K562 (cell line): Measurements from ENCODE around the gene VRK3. TPM values are rescaled to one million over a fixed set of nuclear protein-coding genes. Genes with fewer than 3 reads are reported as not detected.

ENCODE experiments used
- ATAC-seq: fragments of 200-7000 bp; cut with Tn5 transposase; 3 replicates; pipeline ENCODE4 v1.9.1; 2020; ENCODE audit warnings: moderate library complexity
- BruUV-seq: library from RNA; stranded (reverse); fragments of 400-500 nt; replicated peaks from 2 replicates; lab custom pipeline; 2021; lab: Mats Ljungman, UMichigan
- CTCF ChIA-PET: fragments of 300-600 bp; formaldehyde crosslinking; extraction: SDS; loops from one replicate; lab custom pipeline; 2021; ENCODE audit warnings: low intra/inter-chr PET ratio; lab: Yijun Ruan, JAX
- POLR2A ChIA-PET: fragments of 300-600, 350-650 bp; sonication (Branson Sonifier 250); formaldehyde crosslinking; extraction: SDS; loops from one replicate; lab custom pipeline; 2021; ENCODE audit warnings: antibody characterized with exemption, inconsistent platforms; lab: Yijun Ruan, JAX
- DNase-seq, 4 experiments: peaks; one replicate each; pipeline versions ENCODE4 v3.0.0 to v3.0.0-alpha.2; 2011 to 2018; ENCODE audit warnings: low spot score in 3 of 4, mixed read lengths in 3 of 4; ENCODE audit errors: extremely low read depth in 1 of 4
- FAIRE-seq: peaks from 2 replicates; lab custom pipeline; 2011; peaks lifted over from hg19 to GRCh38; lab: Jason Lieb, UNC
- H2AFZ ChIP-seq: 2 replicates; pipeline ENCODE4 v1.6.0; 2011; ENCODE audit warnings: low read depth, low read length, control low read depth, inconsistent platforms
- H3K27ac ChIP-seq: fragments of 200-600 bp; 3 replicates; pipeline ENCODE4 v1.8.0; 2011; ENCODE audit warnings: low read depth, mild to moderate bottlenecking, control low read depth, inconsistent platforms, low read length, moderate library complexity, mixed read lengths; ENCODE audit errors: extremely low read depth
- H3K27me3 ChIP-seq, 2 experiments: fragments of 300-600 bp in 1 of 2; 2 replicates in 1 of 2; 3 replicates in 1 of 2; pipeline versions ENCODE4 v1.6.0 to v1.8.0; 2011; ENCODE audit warnings: inconsistent platforms in 2 of 2, low read length in 2 of 2, mild to moderate bottlenecking in 1 of 2, mixed read lengths in 1 of 2, moderate library complexity in 1 of 2; ENCODE audit not compliant: control insufficient read depth in 2 of 2, insufficient read depth in 2 of 2
- H3K36me3 ChIP-seq: fragments of 300-600 bp; 3 replicates; pipeline ENCODE4 v1.8.0; 2011; ENCODE audit warnings: mild to moderate bottlenecking, low read length, inconsistent platforms; ENCODE audit not compliant: control insufficient read depth, insufficient read depth
- H3K4me1 ChIP-seq, 2 experiments: fragments of 200-600 bp in 1 of 2; replicated peaks in 1 of 2; 2 replicates in 1 of 2; 3 replicates in 1 of 2; pipeline versions ENCODE4 v1.5.1 to v1.8.0; 2011; ENCODE audit warnings: inconsistent platforms in 2 of 2, low read length in 2 of 2, mild to moderate bottlenecking in 1 of 2, mixed read lengths in 1 of 2, moderate library complexity in 1 of 2; ENCODE audit not compliant: control insufficient read depth in 2 of 2, insufficient read depth in 2 of 2
- H3K4me2 ChIP-seq: 2 replicates; pipeline ENCODE4 v1.6.1; 2011; ENCODE audit warnings: low read length, control low read depth, inconsistent platforms, mixed read lengths; ENCODE audit not compliant: insufficient read depth
- H3K4me3 ChIP-seq: fragments of 200-600 bp; sonication (generic), shearing (Covaris generic); 2 replicates; pipeline ENCODE4 v1.5.1; 2016; ENCODE audit warnings: control low read depth, inconsistent platforms
- H3K79me2 ChIP-seq: fragments of 200-600 bp; 3 replicates; pipeline ENCODE4 v1.8.0; 2011; ENCODE audit warnings: low read length, inconsistent platforms; ENCODE audit not compliant: control insufficient read depth, insufficient read depth
- H3K9ac ChIP-seq, 2 experiments: 2 replicates each; pipeline versions ENCODE4 v1.6.0 to v1.6.1; 2011; ENCODE audit warnings: low read depth in 2 of 2, low read length in 2 of 2, control low read depth in 1 of 2, inconsistent platforms in 1 of 2, mild to moderate bottlenecking in 1 of 2, mixed read lengths in 1 of 2; ENCODE audit not compliant: insufficient read depth in 1 of 2
- H3K9me1 ChIP-seq: one replicate; pipeline ENCODE4 v1.6.0; 2011; ENCODE audit warnings: inconsistent platforms, mild to moderate bottlenecking, low read length, moderate library complexity; ENCODE audit not compliant: control insufficient read depth, insufficient read depth
- H3K9me3 ChIP-seq: replicated peaks from 2 replicates; pipeline ENCODE4 v1.5.1; 2011; ENCODE audit warnings: low read depth, low read length, inconsistent platforms; ENCODE audit not compliant: control insufficient read depth, insufficient read depth
- H4K20me1 ChIP-seq: replicated peaks from 2 replicates; pipeline ENCODE4 v1.6.1; 2011; ENCODE audit warnings: low read length, inconsistent platforms, mixed read lengths; ENCODE audit not compliant: control insufficient read depth, insufficient read depth
- CLOCK ChIP-seq: fragments of 250-450 bp; sonication (Bioruptor Pico); IDR thresholded peaks from 2 replicates; pipeline ENCODE4 v1.4.0; 2020; ENCODE audit warnings: mild to moderate bottlenecking, moderate library complexity, borderline replicate concordance
- FOXK2 ChIP-seq, 2 experiments: fragments of 450-650 bp; IDR thresholded peaks in 1 of 2; conservative IDR thresholded peaks in 1 of 2; 2 replicates each; pipeline ENCODE4 v1.6.1; 2016; ENCODE audit warnings: low read depth in 2 of 2, mild to moderate bottlenecking in 1 of 2
- JUN ChIP-seq, 2 experiments: sonication (generic) in 1 of 2; formaldehyde crosslinking in 1 of 2; IDR thresholded peaks; 2 replicates each; pipeline versions ENCODE4 v1.6.1 to v1.8.0; 2012 to 2022; ENCODE audit warnings: borderline replicate concordance in 2 of 2, mild to moderate bottlenecking in 2 of 2, improper control_type of control experiment in 1 of 2, low read depth in 1 of 2, low read length in 1 of 2, missing genetic modification reagents in 1 of 2
- KLF6 ChIP-seq: fragments of 250-450 bp; sonication (Bioruptor Pico); IDR thresholded peaks from 2 replicates; pipeline ENCODE4 v1.4.0; 2020; ENCODE audit warnings: mild to moderate bottlenecking, moderate library complexity, borderline replicate concordance
- SP2 ChIP-seq: IDR thresholded peaks from 2 replicates; pipeline ENCODE4 v1.6.1; 2011; ENCODE audit warnings: mild to moderate bottlenecking, low read depth, low read length, moderate library complexity; ENCODE audit not compliant: poor library complexity, severe bottlenecking; ENCODE audit errors: extremely low read depth
- TARDBP ChIP-seq: fragments of 450-650 bp; IDR thresholded peaks from 2 replicates; pipeline ENCODE4 v1.6.1; 2016
- TCFL5 ChIP-seq: fragments of 250-450 bp; sonication (Bioruptor Pico); conservative IDR thresholded peaks from 2 replicates; pipeline ENCODE4 v1.6.1; 2021; ENCODE audit warnings: mild to moderate bottlenecking, moderate library complexity, matching md5 sums
- ZBTB33 ChIP-seq: sonication (generic); formaldehyde crosslinking; IDR thresholded peaks from 2 replicates; pipeline ENCODE4 v1.8.1; 2023; ENCODE audit warnings: mild to moderate bottlenecking, missing genetic modification reagents
- ZFP36 ChIP-seq: fragments of 150-350 bp; IDR thresholded peaks from 2 replicates; pipeline ENCODE4 v1.6.1; 2018; ENCODE audit warnings: low read length, low read depth; ENCODE audit not compliant: partially characterized antibody
- ZNF197 ChIP-seq: fragments of 200-800 bp; sonication (Bioruptor generic); IDR thresholded peaks from 2 replicates; pipeline ENCODE4 v1.6.1; 2016; ENCODE audit warnings: low read depth, missing genetic modification characterization, missing compliant biosample characterization
- ZNF778 ChIP-seq: fragments of 450-650 bp; formaldehyde crosslinking; IDR thresholded peaks from 2 replicates; pipeline ENCODE4 v1.4.0; 2020; ENCODE audit warnings: mild to moderate bottlenecking, moderate library complexity
- WGBS: fragments of 100-300 bp; shearing (Covaris generic); methylation state at CpG from one replicate; pipeline ENCODE4 v1.1.6; 2016; ENCODE audit warnings: low coverage, mixed read lengths; ENCODE audit not compliant: insufficient coverage; ENCODE audit errors: missing lambda C conversion rate; 5-methylcytosine and 5-hydroxymethylcytosine counted together
- in situ Hi-C: fragments of 300-500 bp; cut with MboI; formaldehyde crosslinking; loops from 4 replicates; pipeline ENCODE4 v1.15.0; 2018; ENCODE audit warnings: inconsistent platforms, mixed read lengths
- intact Hi-C: fragments of 100-400 bp; cut with micrococcal nuclease; formaldehyde crosslinking; loops from 2 replicates; pipeline ENCODE4 v1.14.2; 2022
- polyA plus RNA-seq, 8 experiments: library from polyadenylated mRNA; depleted of rRNA in 4 of 8; stranded (reverse) in 5 of 8; unstranded in 3 of 8; fragments of >200 nt; fragmentation: Nextera tagmentation in 2 of 8; fragmentation: Illumina TruSeq in 1 of 8; extraction: Ambion mirVana in 2 of 8; extraction: Trizol in 1 of 8; gene quantifications; 2 replicates each; pipeline versions ENCODE4 v1.2.1 to v1.2.3, GENCODE V29; 2011 to 2014; ENCODE audit warnings: inconsistent platforms in 1 of 8, missing spikeins in 1 of 8
- total RNA-seq, 7 experiments: library from RNA; depleted of rRNA in 6 of 7; stranded (reverse); fragments of >200 nt in 6 of 7; fragmentation: Illumina TruSeq in 2 of 7; extraction: Trizol in 2 of 7; gene quantifications; 2 replicates each; pipeline versions ENCODE4 v1.2.1 to v1.2.3, GENCODE V29; 2011 to 2021; ENCODE audit warnings: low replicate concordance in 1 of 7

The VRK3 gene
- total and polyA plus RNA-seq, 9 of the 15 experiments (the other 6 are each of a cell fraction or from before 2014, with no cell fraction given) = 25.6 to 94.3 (median 42.9) TPM

GRCh38 chr19:50000841-50001557 is 24.2 kb downstream of the VRK3 start:
- BruUV-seq = no TSS peak
- 88% methylated on average over 16 of the region's 16 CpGs for WGBS
- Histone ChIP-seq H3K27ac (no peak overlapping the region), H3K4me1 (peaks cover 8 to 17% of the 10 kb centered on the region in 2 experiments), H3K79me2 (no peaks in the 10 kb centered on the region; the same call in 2 of the 3 replicates), H3K4me2 (no peak overlapping the region), H2AFZ (no peak overlapping the region), H3K4me3 (no peak overlapping the region), H3K27me3 (no peaks in the 10 kb centered on the region), H3K36me3 (peaks cover 75% of the 10 kb centered on the region; the same call in 2 of the 3 replicates), H4K20me1 (no peaks in the 10 kb centered on the region), H3K9me3 (no peaks in the 10 kb centered on the region), H3K9ac (peak overlapping the region in 1 of 2 experiments; percentile 50; a peak in 1 of 4 replicates), H3K9me1 (peaks cover 9% of the 10 kb centered on the region)
- POLR2A ChIA-PET = interaction anchor here (0.7 to 1.2 kb wide), 2 partner anchors 10 to 438 kb away, joined by 3 read pairs; no protein-coding TSS in a partner anchor
- TF ChIP-seq ZNF197 (CRISPR knock-in tag) (no peak), ZBTB33 (no peak), ZFP36 (no peak), FOXK2 (conservative IDR thresholded peaks at IDR 0.05 in 1 of 2, IDR thresholded peaks at IDR 0.05 in 1 of 2; ENCODE audit: low read depth in 2 of 2) (no peak), KLF6 (CRISPR knock-in tag) (no peak), CLOCK (CRISPR knock-in tag) (no peak), ZNF778 (CRISPR knock-in tag) (no peak), TCFL5 (CRISPR knock-in tag) (no peak), TARDBP (no peak), SP2 (no peak), JUN (IDR thresholded peaks at IDR 0.05; ENCODE audit: borderline replicate concordance, low read depth, low read length) (no peak), JUN (CRISPR knock-in tag; IDR thresholded peaks at IDR 0.05; ENCODE audit: borderline replicate concordance) (no peak)
- intact Hi-C loops = no loop called here
- no peak for ATAC-seq
- in situ Hi-C loops = no loop called here
- FAIRE-seq = no peak
- DNase-seq = no peak
- CTCF ChIA-PET = no interaction called here
